Right hindlimb (tissue), 1 donor: Measurements from ENCODE around the gene LNX2.

Experiments
- DNase-seq: peaks from one replicate; pipeline ENCODE4 v3.0.0-alpha.2; 2018

LNX2 gene

DNA sequence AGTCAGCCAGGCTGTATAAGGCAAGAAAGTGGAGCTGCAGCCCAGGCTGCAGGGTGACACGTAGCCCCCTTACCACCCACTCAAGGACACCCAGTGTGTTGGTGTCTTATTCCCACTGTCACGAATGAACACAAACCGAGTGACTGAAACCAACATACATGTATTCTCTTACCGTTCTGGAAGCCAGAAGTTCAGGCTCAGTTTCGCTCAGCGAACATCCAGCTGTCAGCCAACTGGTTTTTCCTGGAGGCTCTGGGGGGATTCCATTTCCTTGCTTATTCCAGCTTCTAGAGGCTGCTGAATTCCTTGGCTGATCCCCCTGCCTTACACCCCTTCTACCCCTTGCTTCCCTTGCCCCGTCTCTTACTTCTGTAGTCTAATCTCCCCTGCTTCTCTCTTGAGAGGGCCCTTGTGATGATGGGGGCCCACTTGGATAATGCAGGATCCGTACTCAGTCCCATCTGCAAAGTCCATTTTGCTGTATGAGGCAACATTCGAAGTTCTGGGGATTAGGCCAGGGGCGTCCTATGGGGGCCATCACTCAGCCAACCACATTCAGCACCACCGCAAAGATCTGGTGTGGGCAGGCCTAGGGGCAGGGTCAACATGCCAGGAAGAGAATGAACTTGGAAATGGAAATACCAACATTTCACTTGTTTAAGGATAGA lies 122.6 kb downstream of the LNX2 start:
- DNase-seq: peak; percentile 73

DNA sequence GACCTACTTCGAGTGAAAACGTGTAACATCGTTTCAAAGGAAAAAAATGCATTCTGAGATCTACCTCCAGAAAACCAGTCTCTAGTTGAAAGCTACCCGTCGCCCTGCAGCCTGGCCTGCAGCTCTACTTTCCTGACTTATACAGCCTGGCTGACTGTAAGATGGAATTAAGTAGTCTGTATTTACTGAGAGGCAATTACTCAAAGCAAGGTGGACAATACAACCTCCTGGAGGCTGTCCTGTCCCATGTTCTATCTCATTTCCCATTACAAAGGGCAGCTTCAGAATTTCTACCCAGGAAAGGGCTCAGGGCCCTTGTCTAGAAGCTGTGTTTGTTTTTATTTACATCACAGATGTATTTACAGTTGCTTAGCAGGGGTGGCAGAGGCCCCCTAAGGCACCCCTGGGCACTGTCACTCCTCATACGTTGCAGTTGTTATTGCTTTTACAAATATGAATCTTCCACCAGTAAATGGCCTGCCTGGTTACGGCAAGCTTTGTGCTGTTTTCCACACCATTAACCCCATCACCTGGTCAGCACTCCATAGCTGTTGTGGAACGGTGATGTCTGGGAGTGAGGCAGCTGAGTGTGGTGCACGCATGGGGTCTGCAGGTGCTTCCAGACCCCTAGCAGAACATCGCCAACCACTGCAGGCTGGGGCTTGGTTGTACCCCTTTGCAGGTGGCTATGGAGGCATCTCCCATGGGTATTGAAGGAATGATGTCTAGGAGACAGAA lies 123.6 kb downstream of the LNX2 start:
- DNase-seq: no peak

DNA sequence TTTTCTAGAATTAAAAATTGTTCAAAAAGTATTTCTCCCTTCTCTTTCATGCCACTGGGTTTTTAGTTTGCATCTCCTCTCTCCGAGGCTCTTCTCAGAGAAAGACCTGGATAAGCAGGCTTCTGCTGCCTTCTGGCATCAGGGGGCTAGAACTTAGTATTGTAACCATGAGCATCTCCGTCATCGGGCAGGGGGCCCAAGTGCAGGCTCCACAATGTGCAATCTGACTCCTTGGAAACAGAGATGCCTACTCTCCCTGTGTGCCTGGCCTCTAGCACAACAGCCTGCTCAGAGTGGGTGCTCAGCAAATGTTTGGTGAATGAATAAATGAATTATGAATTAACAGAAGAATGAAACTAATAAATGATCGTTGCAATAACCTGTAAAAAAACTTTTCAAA lies 124.3 kb downstream of the LNX2 start:
- DNase-seq: no peak
